ENCODE measurements around the gene BRD7.

DNA sequence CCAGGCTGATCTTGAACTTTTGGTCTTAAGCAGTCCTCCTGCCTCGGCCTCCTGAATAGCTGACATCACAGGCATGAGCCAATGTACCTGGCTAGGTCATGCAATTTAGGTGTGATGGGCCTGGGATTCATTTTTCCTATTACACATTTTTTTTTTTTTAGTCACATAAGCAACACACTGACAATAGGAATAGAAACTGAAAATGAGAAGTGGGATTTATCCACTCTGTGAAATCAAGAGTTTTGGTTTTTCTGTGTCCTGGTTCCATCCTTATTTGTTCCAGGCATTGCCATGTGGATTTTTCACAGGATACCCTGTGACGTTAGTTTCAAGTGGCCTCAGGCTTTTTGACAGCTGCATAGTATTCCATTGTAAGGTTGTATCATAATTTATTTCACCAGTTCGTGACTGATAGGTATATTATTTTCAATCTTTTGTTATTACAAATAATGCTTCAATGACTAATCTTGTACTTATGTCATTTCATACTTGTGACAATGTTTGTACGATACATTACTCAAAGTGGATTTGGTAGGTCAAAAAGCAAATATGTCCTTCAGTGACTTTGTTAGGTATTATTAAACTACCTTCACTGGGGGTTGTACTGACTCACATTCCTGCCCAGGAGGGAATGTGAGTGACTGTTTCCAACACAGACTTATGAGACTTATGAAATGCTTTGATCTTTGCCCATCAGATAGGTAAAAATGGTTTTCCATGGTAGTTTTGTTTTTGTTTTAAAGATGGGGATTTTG is 91.8 kb downstream of the BRD7 start:
- TF ChIP-seq, protein P1, sequence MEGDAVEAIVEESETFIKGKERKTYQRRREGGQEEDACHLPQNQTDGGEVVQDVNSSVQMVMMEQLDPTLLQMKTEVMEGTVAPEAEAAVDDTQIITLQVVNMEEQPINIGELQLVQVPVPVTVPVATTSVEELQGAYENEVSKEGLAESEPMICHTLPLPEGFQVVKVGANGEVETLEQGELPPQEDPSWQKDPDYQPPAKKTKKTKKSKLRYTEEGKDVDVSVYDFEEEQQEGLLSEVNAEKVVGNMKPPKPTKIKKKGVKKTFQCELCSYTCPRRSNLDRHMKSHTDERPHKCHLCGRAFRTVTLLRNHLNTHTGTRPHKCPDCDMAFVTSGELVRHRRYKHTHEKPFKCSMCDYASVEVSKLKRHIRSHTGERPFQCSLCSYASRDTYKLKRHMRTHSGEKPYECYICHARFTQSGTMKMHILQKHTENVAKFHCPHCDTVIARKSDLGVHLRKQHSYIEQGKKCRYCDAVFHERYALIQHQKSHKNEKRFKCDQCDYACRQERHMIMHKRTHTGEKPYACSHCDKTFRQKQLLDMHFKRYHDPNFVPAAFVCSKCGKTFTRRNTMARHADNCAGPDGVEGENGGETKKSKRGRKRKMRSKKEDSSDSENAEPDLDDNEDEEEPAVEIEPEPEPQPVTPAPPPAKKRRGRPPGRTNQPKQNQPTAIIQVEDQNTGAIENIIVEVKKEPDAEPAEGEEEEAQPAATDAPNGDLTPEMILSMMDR (IDR thresholded peaks at IDR 0.05; ENCODE audit: low read depth, low read length): no peak
- TF ChIP-seq EZH2phosphoT487 (IDR thresholded peaks at IDR 0.05; ENCODE audit: low read depth): no peak
